HepG2 (cell line): ENCODE results near the gene GRIK4. TPM values are rescaled to one million over a fixed set of nuclear protein-coding genes. Genes with fewer than 3 reads are reported as not detected.

Source experiments
- CEBPG ChIP-seq: IDR thresholded peaks from 2 replicates; pipeline ENCODE4 v1.6.1; 2016
- DPF2 ChIP-seq: sonication (generic); formaldehyde crosslinking; IDR thresholded peaks from 2 replicates; pipeline ENCODE4 v1.4.0; 2020; ENCODE audit warnings: mild to moderate bottlenecking, low read depth, missing genetic modification reagents, borderline replicate concordance
- EHMT2 ChIP-seq: fragments of 200-600 bp; sonication (generic); IDR thresholded peaks from 2 replicates; pipeline ENCODE4 v1.7.0; 2017; ENCODE audit warnings: antibody characterized with exemption, low read depth, low read length, borderline replicate concordance
- FIP1L1 ChIP-seq: fragments of 200-400 bp; formaldehyde crosslinking; IDR thresholded peaks from 2 replicates; pipeline ENCODE4 v1.6.1; 2018; ENCODE audit warnings: low read depth, mild to moderate bottlenecking, low read length, moderate library complexity, borderline replicate concordance; ENCODE audit not compliant: insufficient read depth
- FOXC1 ChIP-seq: sonication (generic); formaldehyde crosslinking; IDR thresholded peaks from 2 replicates; pipeline ENCODE4 v1.8.0; 2022; ENCODE audit warnings: mild to moderate bottlenecking, missing genetic modification reagents, borderline replicate concordance
- FOXK2 ChIP-seq: fragments of 450-650 bp; IDR thresholded peaks from 2 replicates; pipeline ENCODE4 v1.6.1; 2016
- HDAC1 ChIP-seq: sonication (generic); formaldehyde crosslinking; IDR thresholded peaks from 2 replicates; pipeline ENCODE4 v1.5.1; 2020; ENCODE audit warnings: mild to moderate bottlenecking, missing genetic modification reagents
- HDAC2 ChIP-seq: sonication (generic); formaldehyde crosslinking; IDR thresholded peaks from 2 replicates; pipeline ENCODE4 v1.4.0; 2020; ENCODE audit warnings: missing genetic modification reagents
- HOXA3 ChIP-seq: sonication (generic); formaldehyde crosslinking; IDR thresholded peaks from 2 replicates; pipeline ENCODE4 v1.5.0; 2020; ENCODE audit warnings: missing genetic modification reagents
- IKZF4 ChIP-seq: sonication (generic); formaldehyde crosslinking; IDR thresholded peaks from 2 replicates; pipeline ENCODE4 v1.5.1; 2020; ENCODE audit warnings: borderline replicate concordance, mild to moderate bottlenecking, low read depth, missing genetic modification reagents; ENCODE audit errors: not compliant biosample characterization
- KLF11 ChIP-seq: IDR thresholded peaks from 2 replicates; pipeline ENCODE4 v1.6.1; 2016; ENCODE audit warnings: missing compliant biosample characterization
- NFYC ChIP-seq: IDR thresholded peaks from 2 replicates; pipeline ENCODE4 v1.6.1; 2016; ENCODE audit warnings: missing genetic modification reagents, missing compliant biosample characterization
- ONECUT2 ChIP-seq: sonication (generic); formaldehyde crosslinking; IDR thresholded peaks from 2 replicates; pipeline ENCODE4 v1.4.0; 2020; ENCODE audit warnings: missing genetic modification reagents
- POGZ ChIP-seq: sonication (generic); formaldehyde crosslinking; IDR thresholded peaks from 2 replicates; pipeline ENCODE4 v1.4.0; 2020; ENCODE audit warnings: mild to moderate bottlenecking, missing genetic modification reagents
- PPARG ChIP-seq: conservative IDR thresholded peaks from 2 replicates; pipeline ENCODE4 v1.6.1; 2016; ENCODE audit warnings: missing biosample characterization, missing genetic modification reagents
- SAFB2 ChIP-seq: sonication (generic); formaldehyde crosslinking; IDR thresholded peaks from 2 replicates; pipeline ENCODE4 v1.5.1; 2020; ENCODE audit warnings: missing genetic modification reagents, low read depth, mild to moderate bottlenecking, borderline replicate concordance
- SNAI1 ChIP-seq: sonication (generic); formaldehyde crosslinking; IDR thresholded peaks from 2 replicates; pipeline ENCODE4 v1.5.0; 2020; ENCODE audit warnings: mild to moderate bottlenecking, missing genetic modification reagents, borderline replicate concordance
- SNAPC2 ChIP-seq: sonication (generic); formaldehyde crosslinking; IDR thresholded peaks from 2 replicates; pipeline ENCODE4 v1.8.1; 2022; ENCODE audit warnings: mild to moderate bottlenecking, missing genetic modification reagents
- STAG1 ChIP-seq: sonication (generic); formaldehyde crosslinking; IDR thresholded peaks from 2 replicates; pipeline ENCODE4 v1.4.0; 2020; ENCODE audit warnings: missing genetic modification reagents
- ZMYM4 ChIP-seq: sonication (generic); formaldehyde crosslinking; IDR thresholded peaks from 2 replicates; pipeline ENCODE4 v1.8.1; 2023; ENCODE audit warnings: mild to moderate bottlenecking, missing genetic modification reagents
- ZNF232 ChIP-seq: sonication (generic); formaldehyde crosslinking; IDR thresholded peaks from 2 replicates; pipeline ENCODE4 v1.4.0; 2020; ENCODE audit warnings: missing genetic modification reagents, borderline replicate concordance
- ZNF264 ChIP-seq: sonication (generic); formaldehyde crosslinking; IDR thresholded peaks from 2 replicates; pipeline ENCODE4 v1.4.0; 2020; ENCODE audit warnings: missing genetic modification reagents
- ZNF331 ChIP-seq: sonication (generic); formaldehyde crosslinking; IDR thresholded peaks from 2 replicates; pipeline ENCODE4 v1.4.0; 2020; ENCODE audit warnings: missing genetic modification reagents
- ZNF558 ChIP-seq: sonication (generic); formaldehyde crosslinking; IDR thresholded peaks from 2 replicates; pipeline ENCODE4 v1.9.0; 2022; ENCODE audit warnings: mild to moderate bottlenecking, missing genetic modification reagents, borderline replicate concordance
- ZNF891 ChIP-seq: sonication (generic); formaldehyde crosslinking; IDR thresholded peaks from 2 replicates; pipeline ENCODE4 v1.5.0; 2020; ENCODE audit warnings: mild to moderate bottlenecking, missing genetic modification reagents
- ZSCAN22 ChIP-seq: sonication (generic); formaldehyde crosslinking; IDR thresholded peaks from 2 replicates; pipeline ENCODE4 v1.4.0; 2020; ENCODE audit warnings: mild to moderate bottlenecking, missing genetic modification reagents
- polyA plus RNA-seq, 8 experiments: library from polyadenylated mRNA; depleted of rRNA in 3 of 8; stranded (reverse) in 7 of 8; unstranded in 1 of 8; fragments of >200 nt; fragmentation: Illumina TruSeq in 4 of 8; extraction: Trizol in 4 of 8; gene quantifications; 2 replicates each; pipeline versions ENCODE4 v1.2.1 to v1.2.3, GENCODE V29; 2011 to 2016; ENCODE audit warnings: low read depth in 4 of 8, missing spikeins in 1 of 8, mixed read lengths in 1 of 8; ENCODE audit not compliant: insufficient read depth in 1 of 8
- total RNA-seq, 5 experiments: library from RNA; depleted of rRNA; stranded (reverse); fragments of >200 nt; fragmentation: Illumina TruSeq; extraction: Trizol; gene quantifications; 2 replicates each; pipeline ENCODE4 v1.2.3, GENCODE V29; 2016; ENCODE audit warnings: low read depth in 1 of 5
- TF ChIP-seq, protein P1 (sequence below): sonication (generic); formaldehyde crosslinking; IDR thresholded peaks from 2 replicates; pipeline ENCODE4 v1.4.0; 2020; ENCODE audit warnings: mild to moderate bottlenecking, missing genetic modification reagents
- TF ChIP-seq, protein P2 (sequence below): sonication (generic); formaldehyde crosslinking; IDR thresholded peaks from 2 replicates; pipeline ENCODE4 v1.4.0; 2020; ENCODE audit warnings: missing genetic modification reagents
- TF ChIP-seq, protein P3 (sequence below): sonication (generic); formaldehyde crosslinking; IDR thresholded peaks from 2 replicates; pipeline ENCODE4 v1.4.0; 2020; ENCODE audit warnings: missing genetic modification reagents
- TF ChIP-seq, protein P4 (sequence below): sonication (generic); formaldehyde crosslinking; IDR thresholded peaks from 2 replicates; pipeline ENCODE4 v1.4.0; 2020; ENCODE audit warnings: mild to moderate bottlenecking, missing genetic modification reagents

GRIK4 gene
- total and polyA plus RNA-seq, 2 of the 13 experiments (the other 11 are each of a cell fraction or from before 2014, with no cell fraction given), result 0.04 to 0.07 TPM

DNA sequence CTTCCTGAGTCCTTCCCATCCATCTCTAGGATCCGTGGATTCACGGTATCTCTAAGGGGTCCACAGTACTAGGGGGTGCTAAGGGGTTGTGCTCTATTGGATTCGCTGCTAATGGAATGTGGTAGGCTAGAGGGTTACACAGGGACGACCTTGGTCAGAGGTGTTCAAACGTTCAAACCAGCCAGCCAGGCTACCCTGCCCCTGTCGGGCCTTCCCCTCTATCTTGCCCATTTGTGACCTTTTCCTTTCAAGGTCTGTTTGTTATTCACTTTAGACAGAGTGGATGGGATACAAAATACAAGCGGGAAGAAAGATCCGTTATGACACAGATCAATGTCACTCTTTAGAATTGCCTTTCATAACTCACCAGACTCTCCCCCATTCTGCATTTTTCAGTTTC, 306.5 kb downstream of the GRIK4 start (continued):
- no peak for TF ChIP-seq SAFB2 (CRISPR knock-in tag)
- peak; percentile 47; the same call in 1 of the 2 replicates for TF ChIP-seq ZNF331 (CRISPR knock-in tag)
- TF ChIP-seq PPARG (CRISPR knock-in tag), result peak; percentile 52; the same call in 1 of the 2 replicates
- peak; percentile 28; the same call in 1 of the 2 replicates for TF ChIP-seq ZNF232 (CRISPR knock-in tag)
- peak; percentile 43; the same call in 1 of the 2 replicates for TF ChIP-seq HDAC2 (CRISPR knock-in tag)
- peak; percentile 63; the same call in 1 of the 2 replicates for TF ChIP-seq ZNF264 (CRISPR knock-in tag)
- peak; percentile 36; the same call in 1 of the 2 replicates for TF ChIP-seq HOXA3 (CRISPR knock-in tag)
- no peak for TF ChIP-seq ZNF558 (CRISPR knock-in tag)
- no peak for TF ChIP-seq FOXC1
- peak; percentile 77 for TF ChIP-seq ONECUT2 (CRISPR knock-in tag)
- TF ChIP-seq FOXK2, result no peak
- TF ChIP-seq, protein P1, sequence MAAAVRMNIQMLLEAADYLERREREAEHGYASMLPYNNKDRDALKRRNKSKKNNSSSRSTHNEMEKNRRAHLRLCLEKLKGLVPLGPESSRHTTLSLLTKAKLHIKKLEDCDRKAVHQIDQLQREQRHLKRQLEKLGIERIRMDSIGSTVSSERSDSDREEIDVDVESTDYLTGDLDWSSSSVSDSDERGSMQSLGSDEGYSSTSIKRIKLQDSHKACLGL, result no peak
- no peak for TF ChIP-seq ZSCAN22 (CRISPR knock-in tag)
- no peak for TF ChIP-seq KLF11
- TF ChIP-seq FIP1L1, result no peak
- TF ChIP-seq ZNF891, result no peak
- TF ChIP-seq, protein P2, sequence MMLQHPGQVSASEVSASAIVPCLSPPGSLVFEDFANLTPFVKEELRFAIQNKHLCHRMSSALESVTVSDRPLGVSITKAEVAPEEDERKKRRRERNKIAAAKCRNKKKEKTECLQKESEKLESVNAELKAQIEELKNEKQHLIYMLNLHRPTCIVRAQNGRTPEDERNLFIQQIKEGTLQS (CRISPR knock-in tag), result no peak
- 0 out of 2 replicates have a peak, but pooled peaks have one; percentile 50 for TF ChIP-seq SNAPC2
- peak; percentile 14 for TF ChIP-seq STAG1 (CRISPR knock-in tag)
- TF ChIP-seq NFYC, result no peak
- peak; percentile 54; the same call in 1 of the 2 replicates for TF ChIP-seq ZMYM4 (CRISPR knock-in tag)
- 0 out of 2 replicates have a peak, but pooled peaks have one; percentile 5 for TF ChIP-seq SNAI1
- 0 out of 2 replicates have a peak, but pooled peaks have one; percentile 14 for TF ChIP-seq HDAC1
- TF ChIP-seq EHMT2, result no peak
- peak; percentile 70; the same call in 1 of the 2 replicates for TF ChIP-seq DPF2 (CRISPR knock-in tag)
- TF ChIP-seq, protein P3, sequence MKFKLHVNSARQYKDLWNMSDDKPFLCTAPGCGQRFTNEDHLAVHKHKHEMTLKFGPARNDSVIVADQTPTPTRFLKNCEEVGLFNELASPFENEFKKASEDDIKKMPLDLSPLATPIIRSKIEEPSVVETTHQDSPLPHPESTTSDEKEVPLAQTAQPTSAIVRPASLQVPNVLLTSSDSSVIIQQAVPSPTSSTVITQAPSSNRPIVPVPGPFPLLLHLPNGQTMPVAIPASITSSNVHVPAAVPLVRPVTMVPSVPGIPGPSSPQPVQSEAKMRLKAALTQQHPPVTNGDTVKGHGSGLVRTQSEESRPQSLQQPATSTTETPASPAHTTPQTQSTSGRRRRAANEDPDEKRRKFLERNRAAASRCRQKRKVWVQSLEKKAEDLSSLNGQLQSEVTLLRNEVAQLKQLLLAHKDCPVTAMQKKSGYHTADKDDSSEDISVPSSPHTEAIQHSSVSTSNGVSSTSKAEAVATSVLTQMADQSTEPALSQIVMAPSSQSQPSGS (CRISPR knock-in tag), result peak; percentile 30; the same call in 1 of the 2 replicates
- TF ChIP-seq, protein P4, sequence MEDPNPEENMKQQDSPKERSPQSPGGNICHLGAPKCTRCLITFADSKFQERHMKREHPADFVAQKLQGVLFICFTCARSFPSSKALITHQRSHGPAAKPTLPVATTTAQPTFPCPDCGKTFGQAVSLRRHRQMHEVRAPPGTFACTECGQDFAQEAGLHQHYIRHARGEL (CRISPR knock-in tag), result no peak
- peak; percentile 54 for TF ChIP-seq POGZ
- no peak for TF ChIP-seq IKZF4 (CRISPR knock-in tag)
- TF ChIP-seq CEBPG, result peak; percentile 50
